GM12878 (cell line): Measurements from ENCODE around the gene MPZL3. TPM values are rescaled to one million over a fixed set of nuclear protein-coding genes. Genes with fewer than 3 reads are reported as not detected.
A peak's percentile ranks its signal among the peaks of the same experiment; 100 is the strongest.

Experiments used
- BCL11A ChIP-seq: IDR thresholded peaks from 2 replicates; pipeline ENCODE4 v1.6.1; 2011; ENCODE audit warnings: low read depth, low read length
- BRCA1 ChIP-seq: IDR thresholded peaks from 2 replicates; pipeline ENCODE4 v1.6.1; 2011; ENCODE audit warnings: low read depth, low read length, improper control_type of control experiment
- E4F1 ChIP-seq: fragments of 450-650 bp; IDR thresholded peaks from 2 replicates; pipeline ENCODE4 v1.6.1; 2018; ENCODE audit warnings: borderline replicate concordance, mild to moderate bottlenecking; ENCODE audit not compliant: partially characterized antibody
- EGR1 ChIP-seq, 2 experiments: IDR thresholded peaks; 1 replicate in 1 of 2; 2 replicates in 1 of 2; pipeline ENCODE4 v1.6.1; 2011 to 2012; ENCODE audit warnings: low read depth in 2 of 2, low read length in 2 of 2, borderline replicate concordance in 1 of 2, mild to moderate bottlenecking in 1 of 2, moderate library complexity in 1 of 2
- GATAD2B ChIP-seq: fragments of 450-650 bp; conservative IDR thresholded peaks from 2 replicates; pipeline ENCODE4 v1.6.1; 2017; ENCODE audit warnings: low read depth, mild to moderate bottlenecking, moderate library complexity
- HCFC1 ChIP-seq: fragments of 150-350 bp; IDR thresholded peaks from 2 replicates; pipeline ENCODE4 v1.6.1; 2014; ENCODE audit warnings: low read length
- IKZF2 ChIP-seq, 2 experiments: fragments of 450-650 bp; IDR thresholded peaks; 2 replicates each; pipeline ENCODE4 v1.6.1; 2017; ENCODE audit warnings: mild to moderate bottlenecking in 2 of 2, moderate library complexity in 2 of 2
- IRF4 ChIP-seq: IDR thresholded peaks from 2 replicates; pipeline ENCODE4 v1.6.1; 2011; ENCODE audit warnings: low read depth, low read length
- KAT2A ChIP-seq: conservative IDR thresholded peaks from 2 replicates; pipeline ENCODE4 v1.6.1; 2011; ENCODE audit warnings: low read depth, low read length; ENCODE audit not compliant: control insufficient read depth
- MYB ChIP-seq: fragments of 150-350 bp; IDR thresholded peaks from 2 replicates; pipeline ENCODE4 v1.6.1; 2014; ENCODE audit warnings: mild to moderate bottlenecking, low read depth, low read length, borderline replicate concordance
- NRF1 ChIP-seq: conservative IDR thresholded peaks from 2 replicates; pipeline ENCODE4 v1.6.1; 2011; ENCODE audit warnings: mild to moderate bottlenecking, low read depth, low read length, improper control_type of control experiment
- PAX8 ChIP-seq: fragments of 450-650 bp; IDR thresholded peaks from 2 replicates; pipeline ENCODE4 v1.6.1; 2017; ENCODE audit warnings: mild to moderate bottlenecking, moderate library complexity
- POLR2A ChIP-seq: IDR thresholded peaks from 2 replicates; pipeline ENCODE4 v1.6.1; 2011; ENCODE audit warnings: low read depth, mild to moderate bottlenecking, low read length
- PRDM15 ChIP-seq: fragments of 450-650 bp; formaldehyde crosslinking; IDR thresholded peaks from 2 replicates; pipeline ENCODE4 v1.4.0; 2020; ENCODE audit warnings: mild to moderate bottlenecking, moderate library complexity
- RELB ChIP-seq: fragments of 450-650 bp; IDR thresholded peaks from 2 replicates; pipeline ENCODE4 v1.6.1; 2017; ENCODE audit warnings: low read depth, mild to moderate bottlenecking, moderate library complexity
- SPI1 ChIP-seq: IDR thresholded peaks from 2 replicates; pipeline ENCODE4 v1.6.1; 2011; ENCODE audit warnings: low read depth, mild to moderate bottlenecking, low read length, moderate library complexity, borderline replicate concordance; ENCODE audit not compliant: insufficient read depth
- SUPT20H ChIP-seq: IDR thresholded peaks from 2 replicates; pipeline ENCODE4 v1.6.1; 2011; ENCODE audit warnings: low read depth, mild to moderate bottlenecking, low read length, moderate library complexity, borderline replicate concordance; ENCODE audit not compliant: control insufficient read depth
- TBL1XR1 ChIP-seq: IDR thresholded peaks from 2 replicates; pipeline ENCODE4 v1.6.1; 2012; ENCODE audit warnings: low read depth, low read length, improper control_type of control experiment
- TCF7 ChIP-seq: IDR thresholded peaks from 2 replicates; pipeline ENCODE4 v1.6.1; 2014; ENCODE audit warnings: antibody characterized with exemption, borderline replicate concordance
- YY1 ChIP-seq: IDR thresholded peaks from 2 replicates; pipeline ENCODE4 v1.6.1; 2011; ENCODE audit warnings: low read depth, mild to moderate bottlenecking, low read length
- ZNF24 ChIP-seq: fragments of 450-650 bp; IDR thresholded peaks from 2 replicates; pipeline ENCODE4 v1.6.1; 2017; ENCODE audit warnings: antibody characterized with exemption, mild to moderate bottlenecking
- ZSCAN29 ChIP-seq: fragments of 450-650 bp; IDR thresholded peaks from 2 replicates; pipeline ENCODE4 v1.6.1; 2017; ENCODE audit warnings: mild to moderate bottlenecking, moderate library complexity
- polyA plus RNA-seq, 11 experiments: library from polyadenylated mRNA; depleted of rRNA in 4 of 11; unstranded in 6 of 11; stranded (reverse) in 5 of 11; fragments of >200 nt; fragmentation: Nextera tagmentation in 4 of 11; fragmentation: Illumina TruSeq in 1 of 11; extraction: Ambion mirVana in 4 of 11; extraction: Trizol in 1 of 11; gene quantifications; 1 replicate in 1 of 11; 2 replicates in 10 of 11; pipeline versions ENCODE4 v1.2.1 to v1.2.3, GENCODE V29; 2011 to 2016; ENCODE audit warnings: inconsistent platforms in 2 of 11, missing spikeins in 2 of 11, low read depth in 1 of 11
- total RNA-seq, 4 experiments: library from RNA; depleted of rRNA in 3 of 4; stranded (reverse); fragments of >200 nt in 3 of 4; fragmentation: Illumina TruSeq in 1 of 4; extraction: Trizol in 1 of 4; gene quantifications; 2 replicates each; pipeline versions ENCODE4 v1.2.1 to v1.2.3, GENCODE V29; 2013 to 2021

MPZL3 gene
- total and polyA plus RNA-seq, 10 of the 15 experiments (the other 5 are each of a cell fraction or from before 2014, with no cell fraction given) = 2.1 to 7.5 (median 6.2) TPM

GRCh38 chr11:118224511-118225188 lies 27.5 kb downstream of the MPZL3 start, which contains the start of gene JAML (continued):
- TF ChIP-seq PRDM15 (CRISPR knock-in tag) (no peak), ZNF24 (0 out of 2 replicates have a peak, but pooled peaks have one; percentile 14), EGR1 (IDR thresholded peaks at IDR 0.05; ENCODE audit: borderline replicate concordance in 1 of 2, low read depth in 2 of 2, low read length in 2 of 2) (no peak), E4F1 (no peak), MYB (no peak), HCFC1 (no peak), KAT2A (no peak), NRF1 (no peak), RELB (0 out of 2 replicates have a peak, but pooled peaks have one; percentile 29), BRCA1 (no peak), IRF4 (no peak), BCL11A (no peak), IKZF2 (IDR thresholded peaks at IDR 0.05) (no peak), SPI1 (no peak), TCF7 (peak; percentile 79), TBL1XR1 (no peak), ZSCAN29 (no peak), SUPT20H (no peak), YY1 (no peak), POLR2A (0 out of 2 replicates have a peak, but pooled peaks have one; percentile 35), GATAD2B (no peak), PAX8 (no peak)
